BE2C (cell line): ENCODE data around the gene B3GALT2. TPM values are rescaled to one million over a fixed set of nuclear protein-coding genes. Genes with fewer than 3 reads are reported as not detected.
"Not testable (repeated sequence)": the region's sequence is repeated elsewhere in the genome, so short reads cannot be mapped to it uniquely, and the experiment has no call there.

Experiments used
- DNase-seq: peaks from one replicate; pipeline ENCODE4 v3.0.0-alpha.2; 2020
- H3K27me3 ChIP-seq: fragments of 250-450 bp; sonication (Bioruptor Pico); 2 replicates; pipeline ENCODE4 v1.5.1; 2020; ENCODE audit warnings: mild to moderate bottlenecking
- H3K36me3 ChIP-seq: fragments of 250-450 bp; sonication (Bioruptor Pico); 2 replicates; pipeline ENCODE4 v1.5.1; 2020; ENCODE audit warnings: mild to moderate bottlenecking
- H3K4me1 ChIP-seq: fragments of 250-450 bp; sonication (Bioruptor Pico); 2 replicates; pipeline ENCODE4 v1.5.1; 2020
- H3K4me3 ChIP-seq: 2 replicates; pipeline ENCODE4 v1.5.1; 2011; ENCODE audit warnings: low read depth, low read length
- H3K9me3 ChIP-seq: fragments of 250-450 bp; sonication (Bioruptor Pico); 2 replicates; pipeline ENCODE4 v1.5.1; 2020
- polyA plus RNA-seq: library from polyadenylated mRNA; unstranded; fragments of >200 nt; gene quantifications from one replicate; pipeline ENCODE4 v1.2.1, GENCODE V29; 2012; ENCODE audit warnings: low read depth, missing spikeins; ENCODE audit not compliant: insufficient read length, insufficient read depth
- TF ChIP-seq, protein P1 (sequence below): IDR thresholded peaks from 2 replicates; pipeline ENCODE4 v1.5.1; 2012; ENCODE audit warnings: mild to moderate bottlenecking, low read depth, low read length

Gene B3GALT2, protein sequence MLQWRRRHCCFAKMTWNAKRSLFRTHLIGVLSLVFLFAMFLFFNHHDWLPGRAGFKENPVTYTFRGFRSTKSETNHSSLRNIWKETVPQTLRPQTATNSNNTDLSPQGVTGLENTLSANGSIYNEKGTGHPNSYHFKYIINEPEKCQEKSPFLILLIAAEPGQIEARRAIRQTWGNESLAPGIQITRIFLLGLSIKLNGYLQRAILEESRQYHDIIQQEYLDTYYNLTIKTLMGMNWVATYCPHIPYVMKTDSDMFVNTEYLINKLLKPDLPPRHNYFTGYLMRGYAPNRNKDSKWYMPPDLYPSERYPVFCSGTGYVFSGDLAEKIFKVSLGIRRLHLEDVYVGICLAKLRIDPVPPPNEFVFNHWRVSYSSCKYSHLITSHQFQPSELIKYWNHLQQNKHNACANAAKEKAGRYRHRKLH
- not detected for polyA plus RNA-seq

- H3K4me3 ChIP-seq: peak within 1 kb of the TSS; percentile 62
Measured at GRCh38 chr1:193185901-193186731, at the start of gene B3GALT2. Gene B3GALT2, minus strand, starts transcription at chr1:193186613. Its CDS starts 5,051 bp downstream, at chr1:193181562.

GRCh38 chr1:193234530-193234929, 48.1 kb upstream of the B3GALT2 start:
- no peaks in the 10 kb centered on the region for H3K9me3 ChIP-seq
- no peak overlapping the region for H3K4me3 ChIP-seq
- no peaks in the 10 kb centered on the region for H3K27me3 ChIP-seq
- TF ChIP-seq, protein P1, sequence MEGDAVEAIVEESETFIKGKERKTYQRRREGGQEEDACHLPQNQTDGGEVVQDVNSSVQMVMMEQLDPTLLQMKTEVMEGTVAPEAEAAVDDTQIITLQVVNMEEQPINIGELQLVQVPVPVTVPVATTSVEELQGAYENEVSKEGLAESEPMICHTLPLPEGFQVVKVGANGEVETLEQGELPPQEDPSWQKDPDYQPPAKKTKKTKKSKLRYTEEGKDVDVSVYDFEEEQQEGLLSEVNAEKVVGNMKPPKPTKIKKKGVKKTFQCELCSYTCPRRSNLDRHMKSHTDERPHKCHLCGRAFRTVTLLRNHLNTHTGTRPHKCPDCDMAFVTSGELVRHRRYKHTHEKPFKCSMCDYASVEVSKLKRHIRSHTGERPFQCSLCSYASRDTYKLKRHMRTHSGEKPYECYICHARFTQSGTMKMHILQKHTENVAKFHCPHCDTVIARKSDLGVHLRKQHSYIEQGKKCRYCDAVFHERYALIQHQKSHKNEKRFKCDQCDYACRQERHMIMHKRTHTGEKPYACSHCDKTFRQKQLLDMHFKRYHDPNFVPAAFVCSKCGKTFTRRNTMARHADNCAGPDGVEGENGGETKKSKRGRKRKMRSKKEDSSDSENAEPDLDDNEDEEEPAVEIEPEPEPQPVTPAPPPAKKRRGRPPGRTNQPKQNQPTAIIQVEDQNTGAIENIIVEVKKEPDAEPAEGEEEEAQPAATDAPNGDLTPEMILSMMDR: no peak
- DNase-seq: no peak
- no peaks in the 10 kb centered on the region for H3K4me1 ChIP-seq
- H3K36me3 ChIP-seq: peaks cover 3% of the 10 kb centered on the region; the same call in 1 of the 2 replicates

More at GRCh38 chr1:193185901-193186731, at the start of gene B3GALT2:
- TF ChIP-seq, protein P1: no peak
- peak; percentile 54 for DNase-seq
- Histone ChIP-seq H3K9me3 (no peaks in the 10 kb centered on the region), H3K36me3 (peaks cover 2% of the 10 kb centered on the region; the same call in 1 of the 2 replicates), H3K27me3 (no peaks in the 10 kb centered on the region), H3K4me1 (peaks cover 6% of the 10 kb centered on the region)

- not testable (repeated sequence) for H3K4me3 ChIP-seq, H3K9me3 ChIP-seq, H3K4me1 ChIP-seq, H3K27me3 ChIP-seq, DNase-seq, H3K36me3 ChIP-seq
Measured at GRCh38 chr1:193231146-193231545, 44.7 kb upstream of the B3GALT2 start.

DNA sequence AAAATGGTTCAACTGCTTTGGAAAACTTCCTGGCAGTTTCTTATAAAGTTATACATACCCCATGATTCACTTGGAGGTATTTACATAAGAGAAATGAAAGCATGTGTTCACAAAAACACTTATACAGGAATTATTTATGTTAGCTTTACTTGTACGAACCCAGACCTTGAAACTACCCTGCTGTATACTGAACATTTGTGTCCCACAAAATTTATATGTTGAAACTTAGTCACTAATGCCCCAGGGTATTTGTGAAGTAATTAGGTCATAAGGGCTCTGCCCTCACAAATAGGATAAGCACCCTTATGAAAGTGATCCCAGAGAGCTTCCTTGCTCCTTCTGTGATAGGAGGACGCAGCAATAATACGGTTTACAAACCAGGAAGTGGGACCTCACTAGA, 42.7 kb upstream of the B3GALT2 start:
- Histone ChIP-seq H3K4me1 (no peaks in the 10 kb centered on the region), H3K27me3 (no peaks in the 10 kb centered on the region), H3K36me3 (peaks cover 5% of the 10 kb centered on the region; the same call in 1 of the 2 replicates), H3K4me3 (no peak overlapping the region), H3K9me3 (no peaks in the 10 kb centered on the region; the same call in 1 of the 2 replicates)
- TF ChIP-seq, protein P1: no peak
- no peak for DNase-seq

DNA sequence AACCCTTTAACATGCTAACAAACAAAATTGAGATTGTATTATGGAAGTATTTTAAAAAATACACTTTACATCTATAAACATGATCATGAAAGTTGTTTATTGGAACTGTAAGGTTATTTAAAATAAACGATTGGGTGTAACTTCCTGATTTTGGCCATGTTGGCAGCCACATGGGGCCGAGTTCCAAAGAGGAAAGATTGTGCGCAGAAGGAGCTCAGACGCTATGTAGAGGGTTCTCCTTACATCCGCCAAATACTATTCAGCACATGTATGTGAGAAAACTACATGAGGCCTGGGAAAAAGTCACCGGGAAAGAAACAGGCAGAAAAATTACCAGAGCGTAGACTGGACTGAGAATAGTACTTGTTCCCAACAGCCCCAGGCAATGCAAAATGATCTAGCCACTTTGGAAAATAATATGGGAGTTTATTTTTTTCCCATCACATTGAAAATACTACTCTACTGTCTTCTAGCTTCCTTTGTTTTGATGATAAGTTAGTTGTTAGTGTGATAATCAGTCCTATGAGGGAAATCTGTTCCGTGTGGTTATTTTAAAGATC, 35.7 kb upstream of the B3GALT2 start:
- TF ChIP-seq, protein P1: no peak
- Histone ChIP-seq H3K4me3 (no peak overlapping the region), H3K27me3 (no peaks in the 10 kb centered on the region), H3K4me1 (no peaks in the 10 kb centered on the region), H3K36me3 (peaks cover 10% of the 10 kb centered on the region), H3K9me3 (no peaks in the 10 kb centered on the region)
- DNase-seq: no peak

DNA sequence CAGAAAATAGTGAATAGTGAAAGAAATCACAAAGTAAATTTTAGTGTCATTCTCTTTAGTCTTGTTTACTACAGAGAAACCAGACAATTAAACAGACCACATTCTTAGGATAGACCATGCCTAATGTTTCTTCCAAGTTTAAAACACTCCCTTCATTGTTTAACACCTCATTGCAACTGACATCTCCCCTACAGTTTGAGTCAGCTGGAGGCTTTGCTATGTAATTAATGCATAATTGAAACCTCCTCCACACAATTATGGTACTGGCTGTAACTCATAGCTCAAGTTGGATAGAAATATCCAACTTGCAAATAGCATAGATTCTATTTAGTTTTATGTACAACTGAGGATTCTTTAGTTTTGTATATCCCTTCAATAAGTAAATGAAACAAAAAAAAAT, 35.2 kb upstream of the B3GALT2 start:
- Histone ChIP-seq H3K27me3 (no peaks in the 10 kb centered on the region), H3K9me3 (no peaks in the 10 kb centered on the region), H3K4me1 (no peaks in the 10 kb centered on the region), H3K4me3 (no peak overlapping the region), H3K36me3 (peaks cover 10% of the 10 kb centered on the region)
- TF ChIP-seq, protein P1: no peak
- DNase-seq: no peak
